Measurements from ENCODE around the gene ONECUT3.
"Not testable (repeated sequence)": the region's sequence is repeated elsewhere in the genome, so short reads cannot be mapped to it uniquely, and the experiment has no call there.

The ONECUT3 gene

GRCh38 chr19:1794424-1795172, 41.3 kb downstream of the ONECUT3 start:
- TF ChIP-seq ZFX (IDR thresholded peaks at IDR 0.05), result no peak
- TF ChIP-seq CTCF (conservative IDR thresholded peaks at IDR 0.05), result no peak
- H3K27ac ChIP-seq, result no peak overlapping the region

- H3K27ac ChIP-seq, result no peak overlapping the region
- TF ChIP-seq CTCF (conservative IDR thresholded peaks at IDR 0.05) (no peak), ZFX (IDR thresholded peaks at IDR 0.05) (no peak)
Observed at GRCh38 chr19:1796395-1797142, 43.3 kb downstream of the ONECUT3 start.

- not testable (repeated sequence) for H3K27ac ChIP-seq
Observed at GRCh38 chr19:1797313-1797712, 44.0 kb downstream of the ONECUT3 start.

- no peak overlapping the region for H3K27ac ChIP-seq
- no peak for TF ChIP-seq CTCF (conservative IDR thresholded peaks at IDR 0.05)
- TF ChIP-seq ZFX (IDR thresholded peaks at IDR 0.05), result no peak
Observed at GRCh38 chr19:1799695-1800342, 46.5 kb downstream of the ONECUT3 start.

- TF ChIP-seq ZFX (IDR thresholded peaks at IDR 0.05) (no peak), CTCF (conservative IDR thresholded peaks at IDR 0.05) (no peak)
- no peak overlapping the region for H3K27ac ChIP-seq
Observed at GRCh38 chr19:1804858-1805257, 51.6 kb downstream of the ONECUT3 start.

- H3K27ac ChIP-seq, result no peak overlapping the region
- TF ChIP-seq CTCF (conservative IDR thresholded peaks at IDR 0.05) (no peak), ZFX (IDR thresholded peaks at IDR 0.05) (no peak)
Observed at GRCh38 chr19:1805401-1806183, 52.3 kb downstream of the ONECUT3 start.

GRCh38 chr19:1806184-1807029, 53.1 kb downstream of the ONECUT3 start:
- no peak overlapping the region for H3K27ac ChIP-seq
- TF ChIP-seq CTCF (conservative IDR thresholded peaks at IDR 0.05), result no peak
